WTC11 (cell line): ENCODE data around the gene SLC41A3. TPM values are rescaled to one million over a fixed set of nuclear protein-coding genes. Genes with fewer than 3 reads are reported as not detected.

ENCODE experiments used
- ATAC-seq: fragments of 200-7000 bp; cut with Tn5 transposase; 2 replicates; pipeline ENCODE4 v1.10.0; 2021; ENCODE audit warnings: mild to moderate bottlenecking, moderate library complexity
- CTCF ChIA-PET: fragments of 300-600 bp; sonication (Branson Sonifier 250); formaldehyde crosslinking; loops from one replicate; lab custom pipeline; 2021; ENCODE audit warnings: antibody characterized with exemption; lab: Charles Lee
- POLR2A ChIA-PET: fragments of 350-600 bp; sonication (Branson Sonifier 250); formaldehyde crosslinking; loops from one replicate; lab custom pipeline; 2021; ENCODE audit warnings: antibody characterized with exemption; lab: Charles Lee
- DNase-seq: peaks from one replicate; pipeline ENCODE4 v3.0.0; 2021; ENCODE audit warnings: low spot score
- H3K27ac Mint-ChIP-seq: 2 replicates; pipeline ENCODE4 v1.8.0; 2021; ENCODE audit warnings: mixed read lengths
- H3K27me3 Mint-ChIP-seq: 2 replicates; pipeline ENCODE4 v1.8.0; 2021; ENCODE audit warnings: low read depth, mild to moderate bottlenecking, moderate library complexity, mixed read lengths
- H3K36me3 Mint-ChIP-seq: 2 replicates; pipeline ENCODE4 v1.8.0; 2021; ENCODE audit warnings: mixed read lengths
- H3K4me1 Mint-ChIP-seq: 2 replicates; pipeline ENCODE4 v1.8.0; 2022; ENCODE audit warnings: mixed read lengths
- H3K4me3 Mint-ChIP-seq: 2 replicates; pipeline ENCODE4 v1.8.0; 2021; ENCODE audit warnings: mild to moderate bottlenecking, moderate library complexity, mixed read lengths
- H3K9me3 Mint-ChIP-seq: 2 replicates; pipeline ENCODE4 v1.8.0; 2021; ENCODE audit warnings: mixed read lengths
- ARID4B ChIP-seq: sonication (generic); formaldehyde crosslinking; IDR thresholded peaks from 2 replicates; pipeline ENCODE4 v1.8.0; 2023; ENCODE audit warnings: missing genetic modification reagents, mild to moderate bottlenecking, borderline replicate concordance
- CREM ChIP-seq: sonication (generic); formaldehyde crosslinking; IDR thresholded peaks from 2 replicates; pipeline ENCODE4 v1.8.1; 2022; ENCODE audit warnings: mild to moderate bottlenecking, missing genetic modification reagents, moderate library complexity
- E2F4 ChIP-seq: sonication (generic); formaldehyde crosslinking; IDR thresholded peaks from 2 replicates; pipeline ENCODE4 v1.8.1; 2022; ENCODE audit warnings: low read depth, mild to moderate bottlenecking, moderate library complexity, missing genetic modification reagents, borderline replicate concordance
- E2F5 ChIP-seq: sonication (generic); formaldehyde crosslinking; IDR thresholded peaks from 2 replicates; pipeline ENCODE4 v1.8.1; 2022; ENCODE audit warnings: mild to moderate bottlenecking, moderate library complexity, missing genetic modification reagents
- ERG ChIP-seq: fragments of 250-450 bp; sonication (Bioruptor Pico); IDR thresholded peaks from 2 replicates; pipeline ENCODE4 v1.8.0; 2021; ENCODE audit warnings: mild to moderate bottlenecking
- HMGA2 ChIP-seq: fragments of 250-450 bp; sonication (Bioruptor Pico); IDR thresholded peaks from 2 replicates; pipeline ENCODE4 v1.4.0; 2021; ENCODE audit warnings: mild to moderate bottlenecking, moderate library complexity
- MYBL2 ChIP-seq: sonication (generic); formaldehyde crosslinking; IDR thresholded peaks from 2 replicates; pipeline ENCODE4 v1.8.1; 2023; ENCODE audit warnings: mild to moderate bottlenecking, moderate library complexity, missing genetic modification reagents
- SP1 ChIP-seq: sonication (generic); formaldehyde crosslinking; conservative IDR thresholded peaks from 2 replicates; pipeline ENCODE4 v1.8.1; 2022; ENCODE audit warnings: missing genetic modification reagents
- TEAD1 ChIP-seq: sonication (generic); formaldehyde crosslinking; IDR thresholded peaks from 2 replicates; pipeline ENCODE4 v1.8.0; 2022; ENCODE audit warnings: mild to moderate bottlenecking, missing genetic modification reagents
- ZBTB43 ChIP-seq: sonication (generic); formaldehyde crosslinking; IDR thresholded peaks from 2 replicates; pipeline ENCODE4 v1.8.1; 2023; ENCODE audit warnings: mild to moderate bottlenecking, missing genetic modification reagents
- ZNF138 ChIP-seq: sonication (generic); formaldehyde crosslinking; conservative IDR thresholded peaks from 2 replicates; pipeline ENCODE4 v1.8.1; 2022; ENCODE audit warnings: mild to moderate bottlenecking, moderate library complexity, missing genetic modification reagents
- ZNF232 ChIP-seq: sonication (generic); formaldehyde crosslinking; IDR thresholded peaks from 2 replicates; pipeline ENCODE4 v1.8.0; 2022; ENCODE audit warnings: mild to moderate bottlenecking, missing genetic modification reagents
- ZNF317 ChIP-seq: sonication (generic); formaldehyde crosslinking; IDR thresholded peaks from 2 replicates; pipeline ENCODE4 v1.8.1; 2023; ENCODE audit warnings: low read depth, mild to moderate bottlenecking, moderate library complexity, missing genetic modification reagents, borderline replicate concordance
- ZNF416 ChIP-seq: fragments of 250-450 bp; sonication (Bioruptor Pico); IDR thresholded peaks from 2 replicates; pipeline ENCODE4 v1.9.0; 2021; ENCODE audit warnings: mild to moderate bottlenecking, inconsistent platforms
- ZNF425 ChIP-seq: fragments of 250-450 bp; sonication (Bioruptor Pico); conservative IDR thresholded peaks from 2 replicates; pipeline ENCODE4 v1.9.0; 2021; ENCODE audit warnings: mild to moderate bottlenecking
- ZNF532 ChIP-seq: fragments of 250-450 bp; sonication (Bioruptor Pico); IDR thresholded peaks from 2 replicates; pipeline ENCODE4 v1.9.0; 2021; ENCODE audit warnings: mild to moderate bottlenecking, borderline replicate concordance
- ZSCAN18 ChIP-seq: fragments of 250-450 bp; sonication (Bioruptor Pico); IDR thresholded peaks from 2 replicates; pipeline ENCODE4 v2.1.2; 2022; ENCODE audit warnings: mild to moderate bottlenecking, moderate library complexity
- total RNA-seq: library from RNA; stranded (reverse); gene quantifications from 3 replicates; pipeline ENCODE4 v1.2.3, GENCODE V29; 2021

The SLC41A3 gene
- total RNA-seq, 1 experiment from 2014 or later: 28.4 TPM

- TF ChIP-seq ARID4B: no peak
- no peak for TF ChIP-seq E2F4
- TF ChIP-seq ZNF425: no peak
- TF ChIP-seq ZNF416 (CRISPR knock-in tag): no peak
- TF ChIP-seq ZNF232 (CRISPR knock-in tag): no peak
Observed at GRCh38 chr3:126030455-126030854, 53.5 kb downstream of the SLC41A3 start (continued).

- peaks cover 52% of the 10 kb centered on the region for H3K36me3 Mint-ChIP-seq
- H3K9me3 Mint-ChIP-seq: peaks cover 38% of the 10 kb centered on the region
- H3K4me1 Mint-ChIP-seq: peaks cover 11% of the 10 kb centered on the region
- peaks cover 49% of the 10 kb centered on the region for H3K27me3 Mint-ChIP-seq
- ChIA-PET POLR2A (no interaction called here), CTCF (no interaction called here)
- DNase-seq (no peak), ATAC-seq (no peak)
- TF ChIP-seq SP1: no peak
- no peak for TF ChIP-seq ZNF317 (CRISPR knock-in tag)
- TF ChIP-seq HMGA2 (CRISPR knock-in tag): no peak
- TF ChIP-seq CREM (CRISPR knock-in tag): no peak
- no peak overlapping the region for H3K27ac Mint-ChIP-seq
- H3K4me3 Mint-ChIP-seq: no peak overlapping the region
Observed at GRCh38 chr3:126029241-126029640, 54.7 kb downstream of the SLC41A3 start.

GRCh38 chr3:126028096-126028495, 55.8 kb downstream of the SLC41A3 start:
- ChIA-PET CTCF (no interaction called here), POLR2A (no interaction called here)
- ATAC-seq (no peak), DNase-seq (no peak)
- peaks cover 38% of the 10 kb centered on the region for H3K9me3 Mint-ChIP-seq
- H3K27me3 Mint-ChIP-seq: peaks cover 60% of the 10 kb centered on the region
- H3K4me1 Mint-ChIP-seq: peaks cover 12% of the 10 kb centered on the region
- no peak overlapping the region for H3K4me3 Mint-ChIP-seq
- peaks cover 52% of the 10 kb centered on the region for H3K36me3 Mint-ChIP-seq
- no peak overlapping the region for H3K27ac Mint-ChIP-seq
- TF ChIP-seq ZBTB43 (CRISPR knock-in tag): no peak
- TF ChIP-seq E2F5 (CRISPR knock-in tag): no peak
- no peak for TF ChIP-seq ZSCAN18
- TF ChIP-seq ZNF532 (CRISPR knock-in tag): no peak
- no peak for TF ChIP-seq TEAD1 (CRISPR knock-in tag)
- no peak for TF ChIP-seq ZNF138 (CRISPR knock-in tag)
- TF ChIP-seq ERG: no peak
- no peak for TF ChIP-seq MYBL2 (CRISPR knock-in tag)
